Left forelimb (tissue), 1 donor: ENCODE measurements around the gene PELI1.

ENCODE experiments used
- DNase-seq: peaks from one replicate; pipeline ENCODE4 v3.0.0-alpha.2; 2018; ENCODE audit warnings: low spot score

PELI1 gene

GRCh38 chr2:64144057-64145013 lies at the start of gene PELI1:
PELI1 (minus strand) TSS chr2:64144420; CDS start chr2:64108310, 36,110 bp downstream.
- peak; percentile 98 for DNase-seq

DNA sequence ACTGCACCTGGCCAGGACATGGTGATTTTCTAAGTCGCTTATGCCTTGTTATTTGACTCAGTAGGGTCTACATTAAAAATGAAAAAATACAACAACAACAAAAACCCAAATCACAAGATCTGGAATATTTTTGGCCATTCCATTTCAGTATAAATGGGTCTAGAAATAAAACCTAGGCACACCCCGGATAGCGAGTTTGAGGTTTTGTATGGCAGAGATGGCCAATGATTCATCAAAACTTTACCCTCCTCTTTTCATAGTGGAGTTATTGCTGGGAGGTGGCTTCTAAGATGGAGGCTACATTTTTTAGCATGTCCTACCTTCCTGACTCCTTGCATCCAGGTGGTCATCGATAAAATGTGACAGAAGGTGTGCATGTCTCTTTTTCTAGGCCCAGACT lies 49.3 kb upstream of the PELI1 start:
- no peak for DNase-seq

DNA sequence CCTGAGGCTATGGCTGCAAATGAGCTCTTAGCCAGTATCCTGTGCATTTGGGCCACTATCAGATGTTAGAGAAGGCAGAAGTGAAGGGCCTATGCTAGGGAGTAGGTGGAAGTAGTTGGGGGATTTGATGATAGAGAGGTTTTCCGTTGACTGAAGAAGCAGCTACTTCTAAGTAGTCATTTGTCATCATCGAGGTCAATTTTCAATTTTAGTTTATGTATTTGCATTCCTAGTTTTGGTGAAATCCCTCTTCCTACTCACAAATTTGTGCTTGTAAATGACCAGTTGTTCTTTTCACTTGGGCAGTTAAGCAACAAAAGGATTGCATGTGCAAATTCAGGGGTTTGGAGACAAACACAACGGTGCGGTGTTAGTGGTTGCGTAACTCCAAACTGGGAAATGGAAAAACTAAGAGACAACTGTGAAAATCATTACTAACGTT lies 48.5 kb upstream of the PELI1 start:
- DNase-seq, result no peak

DNA sequence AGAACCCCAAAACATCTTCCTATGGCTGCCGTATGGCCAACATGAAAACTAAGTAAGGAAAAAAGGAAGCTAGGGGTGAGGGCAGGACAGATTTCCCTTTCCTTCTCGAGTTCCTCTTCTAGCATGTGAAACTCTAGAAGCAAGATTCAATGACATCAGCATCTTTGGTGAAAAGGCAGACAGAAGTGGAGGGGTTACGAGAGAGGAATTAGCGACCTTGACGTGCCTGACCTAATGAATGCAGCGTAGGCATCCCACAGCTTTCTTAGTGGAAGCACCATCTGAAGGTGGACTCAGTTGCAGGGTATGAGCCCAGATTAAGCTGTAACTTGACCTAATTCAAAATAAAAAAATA lies 47.9 kb upstream of the PELI1 start:
- DNase-seq, result no peak

GRCh38 chr2:64189586-64189985 lies 45.4 kb upstream of the PELI1 start:
- no peak for DNase-seq

DNA sequence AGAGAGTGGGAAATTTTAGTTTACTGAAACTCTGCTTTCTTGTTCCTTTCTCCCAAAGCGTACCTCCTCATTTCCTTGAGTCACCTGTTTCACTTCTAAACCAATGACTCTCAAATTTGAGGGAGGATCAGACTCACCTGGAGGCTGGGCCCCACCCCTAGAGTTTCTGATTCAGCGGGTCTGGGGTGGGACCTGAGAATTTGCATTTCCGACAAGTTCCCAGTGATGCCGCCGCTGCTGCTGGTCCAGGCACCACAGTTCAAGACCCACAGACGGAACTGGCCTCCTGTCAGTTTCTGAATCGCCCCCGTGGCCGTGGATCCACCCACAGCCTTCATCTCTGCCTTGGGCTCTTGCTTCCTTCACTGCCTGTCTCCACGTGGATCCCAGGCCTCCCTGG lies 44.9 kb upstream of the PELI1 start:
- DNase-seq, result no peak

DNA sequence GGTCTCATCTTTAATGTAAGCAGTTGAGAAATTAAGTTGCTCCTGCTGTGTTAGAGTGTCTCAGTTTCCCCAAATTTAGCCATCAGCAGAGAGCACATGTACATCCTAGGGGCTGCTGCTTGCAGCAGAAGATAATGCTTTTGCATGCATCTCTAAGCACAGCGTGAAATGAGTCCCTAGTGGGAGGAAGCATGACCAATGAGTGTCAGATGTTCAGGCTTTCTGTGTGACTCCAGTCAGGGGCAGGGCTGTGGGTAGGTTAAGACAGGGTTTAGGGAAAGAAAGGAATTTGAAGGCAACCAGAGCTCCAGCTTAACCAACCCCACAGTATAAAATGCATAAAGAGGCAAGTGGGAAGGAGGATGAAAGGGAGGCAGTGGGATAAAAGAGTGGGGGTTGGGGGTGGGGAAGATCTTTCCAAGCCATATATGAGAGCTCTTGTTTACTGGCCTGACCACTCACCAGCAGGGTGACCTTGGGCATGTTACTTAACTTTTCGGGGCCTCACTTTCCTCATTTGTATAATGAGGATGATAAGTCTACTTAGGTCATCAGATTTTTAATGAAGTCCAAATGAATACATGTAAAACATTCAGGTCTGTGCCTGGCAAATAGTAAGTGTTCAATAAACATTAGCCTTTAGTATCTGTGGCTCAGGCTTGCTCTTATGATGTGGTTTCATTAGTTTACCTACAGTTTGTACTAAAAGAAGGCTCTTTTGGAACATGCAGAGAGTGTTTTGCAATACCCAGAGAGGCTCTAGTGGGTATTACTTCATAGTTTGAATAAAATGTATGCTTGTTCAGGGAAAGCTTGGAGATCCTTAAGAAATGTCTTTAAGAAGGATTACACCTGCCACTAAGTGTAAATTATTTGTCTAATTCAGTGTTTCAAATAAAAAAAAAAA lies 42.7 kb upstream of the PELI1 start:
- DNase-seq, result no peak

- no peak for DNase-seq
Measured at GRCh38 chr2:64179582-64180321, 35.5 kb upstream of the PELI1 start.

GRCh38 chr2:64177315-64177714 lies 33.1 kb upstream of the PELI1 start:
- DNase-seq, result no peak

DNA sequence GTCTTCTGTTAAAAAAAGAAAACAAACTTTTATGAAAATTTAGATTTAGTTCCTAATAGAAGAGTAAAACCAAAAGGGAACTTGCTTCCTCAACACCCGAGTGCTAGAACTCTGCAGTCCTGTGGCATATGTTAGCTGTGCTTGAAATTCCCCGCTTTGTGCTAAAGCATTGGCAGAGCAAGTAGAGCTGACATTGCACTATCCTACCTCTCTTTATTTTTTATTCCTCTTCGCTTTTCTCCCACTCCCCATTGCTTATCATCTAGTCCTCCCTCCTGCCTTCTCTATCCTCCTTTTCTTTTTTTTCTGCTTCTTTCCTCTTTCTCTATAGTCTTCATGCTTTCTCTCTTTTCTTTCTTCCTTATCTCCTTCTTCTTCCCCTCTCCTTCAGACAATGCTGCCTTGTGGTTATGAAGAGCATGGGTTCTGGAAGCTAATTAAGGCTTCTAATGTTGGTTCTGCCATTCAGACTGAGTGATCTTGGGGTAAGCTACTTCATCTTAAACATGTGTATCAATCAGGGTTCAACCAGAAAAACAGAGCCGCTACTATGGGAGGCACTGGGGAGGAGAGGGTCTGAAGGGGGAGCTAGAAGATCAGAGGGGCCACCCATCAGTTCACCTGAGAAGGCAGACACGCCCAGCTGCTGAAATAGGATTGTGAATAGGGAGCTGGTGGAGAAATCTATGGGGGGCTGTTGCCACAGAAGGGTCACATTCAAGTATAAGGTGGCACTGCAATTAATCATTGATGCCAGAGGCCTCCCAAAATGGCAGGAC lies 31.4 kb upstream of the PELI1 start:
- DNase-seq, result no peak

GRCh38 chr2:64173156-64174135 lies 29.2 kb upstream of the PELI1 start:
- no peak for DNase-seq

- no peak for DNase-seq
Measured at GRCh38 chr2:64168756-64169155, 24.5 kb upstream of the PELI1 start.

DNA sequence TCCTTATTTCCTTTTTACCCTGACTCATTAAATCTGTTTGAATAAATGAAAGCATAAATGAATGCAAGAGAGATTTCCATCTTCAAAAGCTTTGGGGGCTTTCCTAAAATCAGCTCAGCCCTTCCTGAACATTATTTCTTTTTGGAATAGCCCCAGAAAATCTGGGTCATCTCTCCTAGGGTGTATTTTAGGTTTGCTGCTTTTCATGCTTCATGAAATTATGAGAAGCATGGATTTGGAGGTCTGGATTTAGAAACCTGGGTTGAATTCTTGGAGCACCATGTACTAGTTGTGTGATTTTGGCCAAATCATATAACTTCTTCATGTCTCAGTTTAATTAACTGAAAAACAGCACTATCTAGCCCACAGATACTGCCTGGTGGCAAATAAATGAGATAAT lies 24.0 kb upstream of the PELI1 start:
- DNase-seq, result no peak

DNA sequence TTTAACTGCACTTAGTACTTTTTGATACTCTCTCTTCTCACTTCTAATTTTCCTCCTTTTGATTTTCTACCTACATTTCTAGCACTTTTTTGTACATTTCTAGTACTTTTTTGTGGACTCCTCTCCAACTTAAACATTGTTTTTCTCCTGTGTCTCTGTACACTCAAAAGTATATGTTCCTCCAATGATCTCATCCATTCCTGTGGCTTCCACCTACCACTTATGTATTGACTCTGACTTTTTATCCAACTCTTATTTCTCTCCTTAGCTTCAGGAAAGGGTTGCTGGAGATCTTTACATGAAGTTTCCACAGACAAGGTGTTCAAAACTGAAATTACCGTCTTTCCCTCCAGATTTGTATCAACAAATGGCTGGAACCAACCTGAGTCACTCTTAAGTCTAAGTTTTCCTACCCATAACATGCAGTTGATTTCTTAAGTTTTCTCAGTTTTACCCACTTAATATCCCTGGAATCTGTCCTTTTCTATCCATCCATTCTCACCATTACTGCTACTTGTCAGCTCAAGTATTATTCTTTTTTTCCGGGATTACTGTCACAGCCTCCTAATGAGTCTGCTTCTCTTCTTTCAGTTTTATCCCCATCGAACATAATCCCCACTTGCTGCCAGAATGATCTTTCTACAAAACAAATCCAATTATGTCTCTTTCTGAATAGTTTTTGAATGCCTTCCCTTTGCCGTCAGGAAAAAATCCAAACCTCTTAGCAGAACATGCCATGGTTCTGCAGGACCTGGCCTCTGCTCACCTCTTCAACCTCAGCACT lies 22.6 kb upstream of the PELI1 start:
- DNase-seq, result no peak

- no peak for DNase-seq
Measured at GRCh38 chr2:64166212-64166611, 22.0 kb upstream of the PELI1 start.

DNA sequence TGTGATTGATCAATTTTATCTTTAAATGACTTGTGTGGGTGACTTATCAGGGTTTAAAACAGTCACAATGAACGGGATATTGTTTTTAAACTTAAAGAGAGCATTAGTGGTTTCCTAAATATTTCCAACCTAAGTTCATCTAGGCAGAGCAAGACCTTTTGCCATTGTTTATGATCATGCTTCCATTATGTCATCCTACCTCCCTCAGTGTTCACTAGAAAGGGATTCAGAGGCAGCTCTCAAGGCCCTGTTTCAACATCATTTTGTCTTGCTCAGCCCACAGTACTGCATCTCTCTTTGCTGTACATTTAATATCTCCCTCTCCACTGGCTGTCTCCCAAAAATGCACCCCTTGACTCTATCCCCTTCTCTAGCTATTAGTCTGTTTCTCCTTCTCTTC lies 21.5 kb upstream of the PELI1 start:
- DNase-seq, result no peak

- DNase-seq, result no peak
Measured at GRCh38 chr2:64164629-64165028, 20.4 kb upstream of the PELI1 start.

GRCh38 chr2:64162516-64162915 lies 18.3 kb upstream of the PELI1 start:
- DNase-seq, result no peak

GRCh38 chr2:64157792-64158191 lies 13.6 kb upstream of the PELI1 start:
- DNase-seq, result no peak
